Epidermal melanocyte (primary cell): ENCODE data around the gene CMAS.

ENCODE experiments used
- DNase-seq: peaks from one replicate; pipeline ENCODE4 v3.0.0; 2011; ENCODE audit warnings: low spot score; ENCODE audit not compliant: insufficient read length

Gene CMAS

GRCh38 chr12:22110176-22110575, 64.2 kb downstream of the CMAS start:
- no peak for DNase-seq
